Ectodermal cell (in vitro differentiated cells): ENCODE measurements around the gene ACMSD.

Experiments used
- H3K27ac ChIP-seq: 2 replicates; pipeline ENCODE4 v1.7.0; 2013; ENCODE audit warnings: mild to moderate bottlenecking, low read depth, low read length; ENCODE audit not compliant: insufficient read depth, poor library complexity, severe bottlenecking
- H3K27me3 ChIP-seq: 2 replicates; pipeline ENCODE4 v1.7.0; 2013; ENCODE audit warnings: mild to moderate bottlenecking, low read length; ENCODE audit not compliant: insufficient read depth, control insufficient read depth, poor library complexity, severe bottlenecking
- H3K36me3 ChIP-seq: one replicate; pipeline ENCODE4 v1.7.0; 2013; ENCODE audit warnings: low read length; ENCODE audit not compliant: control insufficient read depth, insufficient read depth
- H3K4me1 ChIP-seq: one replicate; pipeline ENCODE4 v1.7.0; 2013; ENCODE audit warnings: low read length; ENCODE audit not compliant: control insufficient read depth, insufficient read depth
- H3K4me3 ChIP-seq: 2 replicates; pipeline ENCODE4 v1.7.0; 2013; ENCODE audit warnings: low read depth, low read length, control low read depth; ENCODE audit not compliant: insufficient read depth
- H3K9me3 ChIP-seq: 2 replicates; pipeline ENCODE4 v1.7.0; 2013; ENCODE audit warnings: mild to moderate bottlenecking, low read length, moderate library complexity; ENCODE audit not compliant: control insufficient read depth
- WGBS, 2 experiments: methylation state at CpG; one replicate each; pipeline ENCODE4 v1.1.7; 2013; ENCODE audit warnings: missing lambda C conversion rate in 2 of 2; 5-methylcytosine and 5-hydroxymethylcytosine counted together

ACMSD gene

DNA sequence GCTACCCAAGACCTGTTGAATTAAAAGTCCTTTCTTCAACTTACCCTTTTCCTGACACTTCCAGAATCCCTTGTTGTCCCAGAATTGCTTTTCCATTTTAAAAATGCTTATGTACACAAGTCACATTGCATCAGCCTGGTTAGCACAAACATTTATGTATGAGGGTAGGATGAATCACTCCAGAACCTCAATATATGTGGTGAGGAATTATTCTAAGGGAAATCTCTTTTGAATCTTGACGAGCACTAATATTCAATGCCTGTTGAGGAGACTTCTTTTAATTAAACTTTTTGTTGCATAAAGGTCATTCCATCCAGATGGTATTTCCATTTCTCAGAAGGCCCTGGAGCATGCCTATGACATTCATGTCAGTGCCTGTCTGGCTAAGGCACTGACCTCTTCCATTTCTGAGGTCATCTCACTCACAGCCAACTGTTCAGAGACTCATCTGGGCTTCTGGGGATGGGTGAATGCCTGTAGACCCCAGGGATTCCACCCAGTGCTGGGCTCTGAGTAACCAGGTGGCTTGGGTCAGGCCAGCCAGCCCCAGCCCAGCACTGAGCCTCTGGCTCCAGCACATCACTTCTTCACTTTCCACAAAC lies 28.2 kb downstream of the ACMSD start:
- no peak overlapping the region for H3K4me3 ChIP-seq
- H3K4me1 ChIP-seq = no peaks in the 10 kb centered on the region
- no peaks in the 10 kb centered on the region for H3K27me3 ChIP-seq
- WGBS, 2 experiments = 86 to 100% methylated on average over 1 of the region's 1 CpG
- no peaks in the 10 kb centered on the region for H3K36me3 ChIP-seq
- no peak overlapping the region for H3K27ac ChIP-seq
- H3K9me3 ChIP-seq = no peaks in the 10 kb centered on the region

DNA sequence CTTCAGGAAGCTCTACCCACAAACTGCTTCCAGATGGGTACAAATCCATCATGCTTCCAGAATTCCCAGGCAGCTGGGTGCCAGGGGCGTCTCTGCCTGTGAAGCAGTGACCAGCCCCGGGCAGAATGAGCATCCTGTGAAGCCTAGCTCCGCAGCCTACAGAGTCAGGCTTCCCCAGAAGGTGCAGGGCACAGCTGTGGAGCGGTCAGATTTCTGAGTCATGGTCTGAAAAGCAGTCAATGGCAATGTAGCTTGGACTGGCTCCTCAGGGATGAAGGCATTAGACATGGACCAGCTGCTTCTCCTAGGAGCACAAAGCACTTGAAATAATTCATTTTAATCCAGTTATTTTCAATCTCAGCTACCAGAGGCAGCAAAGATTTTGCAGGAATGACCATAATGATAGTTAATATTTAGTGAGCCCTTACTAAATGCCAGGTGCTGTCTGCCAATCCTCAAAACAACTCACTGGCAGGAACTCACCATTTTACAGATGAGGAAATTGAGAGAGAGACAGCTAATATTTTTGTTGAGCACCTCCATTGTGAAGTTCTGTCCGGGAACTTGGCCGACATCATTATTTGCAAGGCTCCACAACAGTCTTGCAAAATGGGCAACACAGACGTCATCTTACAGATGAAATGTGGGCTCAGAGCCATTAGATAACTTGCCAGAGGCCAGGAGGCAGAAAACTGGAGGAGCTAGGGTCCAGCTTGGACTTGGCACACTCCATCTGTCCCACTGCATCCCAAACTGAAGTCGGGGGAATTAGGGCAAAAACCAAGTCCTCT lies 31.7 kb downstream of the ACMSD start:
- Histone ChIP-seq H3K27me3 (no peaks in the 10 kb centered on the region), H3K36me3 (no peaks in the 10 kb centered on the region), H3K4me3 (no peak overlapping the region), H3K4me1 (no peaks in the 10 kb centered on the region), H3K9me3 (no peaks in the 10 kb centered on the region), H3K27ac (no peak overlapping the region)
- WGBS, 2 experiments = 95% methylated on average over 8 of the region's 8 CpGs

DNA sequence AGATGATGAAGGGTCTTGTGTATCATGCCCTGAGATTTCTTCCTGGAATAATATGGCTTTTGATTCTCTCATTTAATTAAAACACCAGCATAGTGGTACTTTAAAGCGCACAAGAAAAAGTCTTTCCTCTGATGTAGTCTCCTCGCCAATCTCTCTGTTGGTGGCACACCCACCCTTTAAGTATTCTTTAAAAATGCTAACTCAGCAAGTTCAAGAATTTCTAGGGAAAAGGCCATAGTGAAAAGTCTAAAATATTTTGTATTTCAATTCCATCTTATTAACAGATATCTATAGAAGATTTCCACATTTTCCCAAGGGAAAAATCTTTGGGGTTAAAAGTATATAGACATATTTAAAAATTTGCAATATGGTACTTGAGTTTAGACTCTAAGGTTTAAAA lies 34.7 kb downstream of the ACMSD start:
- Histone ChIP-seq H3K9me3 (no peaks in the 10 kb centered on the region), H3K27ac (no peak overlapping the region), H3K27me3 (no peaks in the 10 kb centered on the region), H3K36me3 (no peaks in the 10 kb centered on the region), H3K4me3 (no peak overlapping the region), H3K4me1 (no peaks in the 10 kb centered on the region)
- 82 to 93% methylated on average over 2 of the region's 2 CpGs for WGBS, 2 experiments

DNA sequence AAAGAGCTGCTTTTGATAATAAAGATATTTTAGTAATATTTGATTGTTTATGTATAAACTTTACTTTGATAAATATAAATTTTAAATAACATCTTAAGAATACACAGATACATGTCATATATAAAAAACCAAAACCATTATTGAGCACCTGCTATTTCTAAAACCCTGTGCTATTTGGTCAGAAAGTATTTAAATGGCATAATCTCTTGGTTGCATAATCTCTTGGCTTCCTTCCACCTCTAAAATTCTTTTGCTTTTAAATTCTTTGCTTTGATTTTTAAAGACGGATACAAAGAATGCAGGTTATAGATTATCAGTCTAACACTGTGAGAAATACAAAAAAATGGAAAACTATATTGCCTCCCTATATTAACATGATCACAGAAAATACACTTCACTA lies 36.9 kb downstream of the ACMSD start:
- H3K4me3 ChIP-seq = no peak overlapping the region
- H3K27me3 ChIP-seq = no peaks in the 10 kb centered on the region
- no peaks in the 10 kb centered on the region for H3K4me1 ChIP-seq
- no CpG with 5 or more reads among the region's 1 CpG for WGBS, 2 experiments
- H3K9me3 ChIP-seq = no peaks in the 10 kb centered on the region
- no peak overlapping the region for H3K27ac ChIP-seq
- no peaks in the 10 kb centered on the region for H3K36me3 ChIP-seq

DNA sequence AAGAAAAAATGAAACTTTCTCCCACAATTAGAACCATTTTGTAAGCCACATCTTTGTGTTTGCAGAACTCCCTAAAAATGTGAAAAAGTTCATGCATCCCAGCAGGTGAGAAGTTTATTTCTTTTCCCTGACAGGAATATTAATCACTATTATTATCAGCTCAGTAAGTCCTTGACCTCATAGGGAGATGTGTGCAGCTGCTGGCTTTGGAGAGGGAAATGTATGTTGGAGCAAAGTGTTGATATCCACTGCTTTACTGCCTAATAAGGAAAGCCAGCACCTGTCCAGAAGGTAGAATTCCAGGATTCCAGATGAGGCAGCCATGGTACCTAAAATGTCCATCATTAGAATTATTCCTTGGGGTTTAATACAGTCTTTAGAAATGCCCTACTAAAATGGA lies 44.4 kb downstream of the ACMSD start:
- no peaks in the 10 kb centered on the region for H3K36me3 ChIP-seq
- no peaks in the 10 kb centered on the region for H3K27me3 ChIP-seq
- H3K9me3 ChIP-seq = no peaks in the 10 kb centered on the region
- no peaks in the 10 kb centered on the region for H3K4me1 ChIP-seq
- H3K4me3 ChIP-seq = no peak overlapping the region
- H3K27ac ChIP-seq = no peak overlapping the region

DNA sequence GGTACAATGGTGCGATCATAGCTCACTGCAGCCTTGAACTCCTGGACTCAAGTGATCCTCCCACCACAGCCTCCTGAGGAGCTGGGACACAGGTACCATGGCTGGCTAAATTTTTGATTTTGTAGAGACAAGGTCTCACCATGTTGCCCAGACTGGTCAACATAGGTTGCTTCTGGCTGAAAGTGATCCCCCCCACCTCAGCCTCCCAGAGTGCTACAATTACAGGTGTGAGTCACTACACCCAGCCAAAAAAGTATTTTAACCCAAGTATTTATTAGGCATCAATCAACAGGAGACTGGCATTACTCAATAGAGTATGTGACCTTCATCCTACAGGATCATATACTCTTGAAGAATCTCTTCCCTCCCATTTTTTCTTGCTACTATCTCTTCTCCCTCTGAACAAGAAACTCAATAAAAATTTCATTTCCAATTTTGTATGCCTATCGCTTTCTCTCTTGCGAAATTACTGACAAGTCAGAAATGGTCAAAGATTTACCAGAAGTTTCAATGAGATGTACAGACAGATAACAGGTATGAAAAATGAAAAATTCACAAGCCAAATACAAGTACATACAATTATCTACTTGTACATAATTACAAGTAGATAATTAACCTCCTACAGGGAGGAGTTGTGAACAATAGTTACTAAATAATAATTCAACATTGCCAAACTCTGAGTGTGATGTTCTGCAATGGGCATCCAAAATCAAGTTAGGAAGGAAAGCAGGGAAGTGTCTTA lies 45.3 kb downstream of the ACMSD start:
- Histone ChIP-seq H3K4me3 (no peak overlapping the region), H3K4me1 (no peaks in the 10 kb centered on the region), H3K27ac (no peak overlapping the region), H3K36me3 (no peaks in the 10 kb centered on the region), H3K27me3 (no peaks in the 10 kb centered on the region), H3K9me3 (no peaks in the 10 kb centered on the region)
- 84 to 98% methylated on average over 2 to 3 of the region's 3 CpGs for WGBS, 2 experiments

DNA sequence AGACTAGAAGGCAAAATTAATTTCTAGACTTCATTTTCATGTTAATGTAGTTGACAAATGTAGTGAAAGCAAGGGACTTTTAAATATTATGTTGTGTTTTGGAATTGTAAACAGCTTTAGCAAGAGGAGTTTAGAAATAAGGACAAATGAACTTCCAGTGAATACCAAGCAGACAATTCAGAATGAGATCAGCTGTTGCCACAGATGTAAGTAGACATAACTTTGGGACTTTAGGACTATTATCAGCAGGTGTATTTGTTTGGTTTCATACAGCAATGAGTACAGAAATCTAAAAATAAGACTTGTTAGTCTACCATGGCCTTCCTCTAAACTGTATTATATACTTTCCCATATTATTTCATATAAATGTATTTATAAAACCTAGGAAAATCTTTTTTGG lies 46.0 kb downstream of the ACMSD start:
- Histone ChIP-seq H3K27me3 (no peaks in the 10 kb centered on the region), H3K36me3 (no peaks in the 10 kb centered on the region), H3K9me3 (no peaks in the 10 kb centered on the region), H3K4me1 (no peaks in the 10 kb centered on the region), H3K4me3 (no peak overlapping the region), H3K27ac (no peak overlapping the region)

DNA sequence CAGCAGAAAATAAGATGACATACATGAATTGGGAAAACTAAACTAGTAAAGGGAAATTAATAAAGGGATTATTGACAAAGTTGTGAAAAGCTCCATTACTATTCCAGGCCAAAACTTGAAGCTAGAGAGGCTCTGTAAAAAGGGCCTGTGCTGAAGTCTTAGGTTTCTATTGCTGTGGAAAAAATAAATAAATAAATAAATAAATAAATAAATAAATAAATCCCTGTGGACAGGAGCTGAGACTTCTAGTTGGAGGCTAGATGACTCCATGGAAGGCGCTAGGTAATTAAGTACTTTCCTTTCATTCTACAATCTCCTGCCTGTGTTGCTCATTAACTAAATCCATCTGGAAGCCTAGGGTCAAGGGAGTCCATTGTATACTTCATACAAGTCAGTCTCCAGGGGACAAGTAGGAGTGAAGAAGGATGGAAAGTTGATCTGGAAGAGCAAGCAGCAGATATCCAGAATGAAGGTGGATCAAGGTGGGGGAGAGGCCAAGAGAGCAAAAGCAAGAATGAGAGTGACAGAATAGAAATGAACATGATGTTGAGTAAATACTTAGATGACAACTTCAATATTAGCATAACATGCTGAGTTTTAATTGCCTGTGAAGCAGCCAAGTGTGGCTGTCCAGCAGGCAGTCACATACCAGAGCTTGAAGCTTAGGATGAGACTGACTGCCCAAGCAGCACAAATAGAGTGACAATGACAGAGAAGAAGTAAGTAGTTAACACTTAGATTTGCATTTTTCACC lies 54.0 kb downstream of the ACMSD start:
- Histone ChIP-seq H3K4me3 (no peak overlapping the region), H3K4me1 (no peaks in the 10 kb centered on the region), H3K36me3 (no peaks in the 10 kb centered on the region), H3K27ac (no peak overlapping the region), H3K27me3 (no peaks in the 10 kb centered on the region), H3K9me3 (no peaks in the 10 kb centered on the region)
- 90 to 100% methylated on average over 1 of the region's 1 CpG for WGBS, 2 experiments

DNA sequence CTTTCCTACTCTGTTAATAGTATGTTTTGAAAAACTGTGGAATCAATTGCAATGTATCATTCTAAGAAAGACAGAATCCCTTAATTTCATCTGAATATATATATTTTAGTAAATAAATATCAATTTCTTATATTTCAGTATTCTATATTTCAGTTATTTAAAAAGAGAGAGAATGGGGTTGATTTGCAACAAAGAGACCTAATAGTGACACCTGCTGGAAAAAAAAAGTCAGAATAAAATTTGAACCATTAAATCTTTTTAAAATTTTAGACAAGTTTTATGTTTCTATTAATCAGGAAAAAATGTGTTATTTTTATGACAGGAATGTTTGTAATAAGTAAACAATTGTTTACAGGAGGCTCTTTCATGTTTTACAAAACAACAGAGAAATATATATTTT lies 59.5 kb downstream of the ACMSD start:
- H3K36me3 ChIP-seq = no peaks in the 10 kb centered on the region
- no peak overlapping the region for H3K4me3 ChIP-seq
- H3K4me1 ChIP-seq = no peaks in the 10 kb centered on the region
- no peaks in the 10 kb centered on the region for H3K9me3 ChIP-seq
- no peaks in the 10 kb centered on the region for H3K27me3 ChIP-seq
- H3K27ac ChIP-seq = no peak overlapping the region

DNA sequence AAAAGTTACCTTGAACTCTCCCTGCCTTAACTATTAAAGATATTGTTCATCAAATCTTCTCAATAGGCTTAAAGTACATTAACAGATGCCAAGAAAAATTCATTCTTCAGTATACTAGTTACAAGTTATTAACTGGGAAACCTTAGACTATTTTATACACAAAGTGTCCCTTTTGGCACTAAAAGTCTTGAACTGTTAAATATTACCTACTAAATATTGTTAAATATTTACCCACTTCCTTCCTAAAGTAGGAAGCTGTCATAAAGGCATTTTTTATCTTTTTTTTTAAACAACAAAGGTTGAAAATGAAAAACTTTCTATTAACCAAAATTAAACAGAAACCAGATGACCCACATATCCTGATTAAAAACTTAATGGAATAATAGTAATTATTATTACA lies 60.8 kb downstream of the ACMSD start:
- H3K4me3 ChIP-seq = no peak overlapping the region
- H3K4me1 ChIP-seq = no peaks in the 10 kb centered on the region
- no peaks in the 10 kb centered on the region for H3K27me3 ChIP-seq
- no peak overlapping the region for H3K27ac ChIP-seq
- H3K36me3 ChIP-seq = no peaks in the 10 kb centered on the region
- no peaks in the 10 kb centered on the region for H3K9me3 ChIP-seq
